PC-3 (cell line): Measurements from ENCODE around the gene CMTM3. TPM values are rescaled to one million over a fixed set of nuclear protein-coding genes. Genes with fewer than 3 reads are reported as not detected.

Source experiments
- ATAC-seq: fragments of 200-7000 bp; cut with Tn5 transposase; 2 replicates; pipeline ENCODE4 v1.9.1; 2020; ENCODE audit warnings: mild to moderate bottlenecking, moderate library complexity
- BruUV-seq: library from RNA; stranded (reverse); fragments of 400-500 nt; replicated peaks from 2 replicates; lab custom pipeline; 2021; lab: Mats Ljungman, UMichigan
- CTCF ChIA-PET: fragments of 300-600 bp; sonication (Branson Sonifier 250); formaldehyde crosslinking; loops from one replicate; lab custom pipeline; 2022; ENCODE audit warnings: antibody characterized with exemption; lab: Charles Lee
- POLR2A ChIA-PET: fragments of 300-600 bp; sonication (Branson Sonifier 250); formaldehyde crosslinking; loops from one replicate; lab custom pipeline; 2022; ENCODE audit warnings: antibody characterized with exemption; ENCODE audit not compliant: unreplicated experiment; lab: Charles Lee
- DNase-seq: peaks from one replicate; pipeline ENCODE4 v3.0.0-alpha.2; 2015
- H2AFZ ChIP-seq: fragments of 300-600 bp; sonication (generic); 2 replicates; pipeline ENCODE4 v1.6.0; 2016; ENCODE audit warnings: antibody characterized with exemption, low read length
- H3F3A ChIP-seq: fragments of 300-600 bp; sonication (generic); one replicate; pipeline ENCODE4 v1.6.0; 2017; ENCODE audit warnings: antibody characterized with exemption, low read length, control low read depth, mild to moderate bottlenecking; ENCODE audit not compliant: unreplicated experiment
- H3K27ac ChIP-seq: fragments of 300-600 bp; sonication (generic); 2 replicates; pipeline ENCODE4 v1.5.1; 2016; ENCODE audit warnings: mild to moderate bottlenecking, low read length
- H3K27me3 ChIP-seq: fragments of 300-600 bp; sonication (generic); 2 replicates; pipeline ENCODE4 v1.6.1; 2016; ENCODE audit warnings: low read length, mixed read lengths
- H3K36me3 ChIP-seq: fragments of 300-600 bp; sonication (generic); 2 replicates; pipeline ENCODE4 v1.6.1; 2016; ENCODE audit warnings: low read depth, mixed run types, low read length, mixed read lengths
- H3K4me1 ChIP-seq: fragments of 300-600 bp; sonication (generic); 2 replicates; pipeline ENCODE4 v1.5.1; 2016; ENCODE audit warnings: low read length; ENCODE audit not compliant: insufficient read depth
- H3K4me2 ChIP-seq: fragments of 300-600 bp; sonication (generic); 2 replicates; pipeline ENCODE4 v1.6.0; 2016; ENCODE audit warnings: low read length
- H3K4me3 ChIP-seq: fragments of 300-600 bp; sonication (generic); 2 replicates; pipeline ENCODE4 v1.5.1; 2016; ENCODE audit warnings: mild to moderate bottlenecking, low read length, mixed read lengths
- H3K79me2 ChIP-seq: fragments of 300-600 bp; sonication (generic); 2 replicates; pipeline ENCODE4 v1.6.1; 2017; ENCODE audit warnings: low read length, mixed read lengths
- H3K9ac ChIP-seq: fragments of 300-600 bp; sonication (generic); 2 replicates; pipeline ENCODE4 v1.6.0; 2016; ENCODE audit warnings: mild to moderate bottlenecking, low read length
- H3K9me2 ChIP-seq: fragments of 300-600 bp; sonication (generic); replicated peaks from 2 replicates; pipeline ENCODE4 v1.6.1; 2016; ENCODE audit warnings: mixed run types, low read length, mixed read lengths
- H3K9me3 ChIP-seq: fragments of 300-600 bp; sonication (generic); 2 replicates; pipeline ENCODE4 v1.6.1; 2016; ENCODE audit warnings: low read length, mixed read lengths
- H4K20me1 ChIP-seq: fragments of 300-600 bp; sonication (generic); 2 replicates; pipeline ENCODE4 v1.6.1; 2016; ENCODE audit warnings: low read length, mixed read lengths
- EZH2 ChIP-seq: fragments of 300-600 bp; sonication (generic); IDR thresholded peaks from one replicate; pipeline ENCODE4 v1.6.1; 2017; ENCODE audit warnings: antibody characterized with exemption, mild to moderate bottlenecking, low read length; ENCODE audit not compliant: unreplicated experiment
- EZH2phosphoT487 ChIP-seq: fragments of 300-600 bp; sonication (generic); IDR thresholded peaks from 2 replicates; pipeline ENCODE4 v1.6.1; 2018; ENCODE audit warnings: mild to moderate bottlenecking, antibody characterized with exemption, low read length, borderline replicate concordance
- intact Hi-C: fragments of 100-400 bp; cut with micrococcal nuclease; formaldehyde crosslinking; loops from 2 replicates; pipeline ENCODE4 v1.9.0; 2023
- total RNA-seq: library from RNA; depleted of rRNA; stranded (reverse); fragments of >200 nt; gene quantifications from 2 replicates; pipeline ENCODE4 v1.2.3, GENCODE V29; 2014
- TF ChIP-seq, protein P1 (sequence below): fragments of 300-600 bp; sonication (generic); conservative IDR thresholded peaks from 2 replicates; pipeline ENCODE4 v1.5.1; 2017; ENCODE audit warnings: antibody characterized with exemption, low read depth, mild to moderate bottlenecking, low read length

The CMTM3 gene
- total RNA-seq, 1 experiment from 2014 or later = 9.5 TPM

DNA sequence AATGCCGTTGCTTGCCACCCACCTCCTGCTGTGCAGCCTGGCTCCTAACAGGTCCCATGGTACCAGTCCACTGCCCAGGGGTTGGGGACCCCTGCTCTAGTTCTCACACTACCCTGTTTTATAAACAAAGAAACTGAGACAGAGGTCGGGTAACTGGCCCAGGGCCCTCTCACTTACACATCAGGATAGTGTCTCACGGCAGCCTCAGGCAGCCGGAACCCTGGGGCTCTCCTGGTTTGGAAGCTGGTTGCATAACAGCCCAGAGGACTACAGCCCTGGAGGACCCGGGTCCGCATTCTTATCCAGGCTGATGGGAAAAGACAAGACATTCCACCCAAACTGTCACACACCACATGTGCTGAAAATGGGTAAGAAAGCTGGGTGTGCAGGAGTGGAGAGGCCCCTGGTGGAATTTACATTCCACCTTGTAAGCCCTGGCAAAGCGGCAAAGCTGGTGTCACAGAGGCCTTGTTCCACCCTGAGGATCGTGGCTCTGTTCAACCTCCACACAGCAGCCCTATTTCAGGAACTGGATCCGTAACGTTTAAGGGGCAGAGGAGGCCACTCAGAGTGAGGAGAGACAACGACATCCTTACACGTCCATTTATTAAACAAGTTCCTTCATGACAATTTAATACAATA, 9.8 kb downstream of the CMTM3 start:
- Histone ChIP-seq H2AFZ (no peak overlapping the region), H3K27me3 (no peaks in the 10 kb centered on the region), H3K9me3 (no peaks in the 10 kb centered on the region), H3K9me2 (no peaks in the 10 kb centered on the region), H3K9ac (no peak overlapping the region), H3K4me3 (no peak overlapping the region), H3K79me2 (no peaks in the 10 kb centered on the region), H3K36me3 (no peaks in the 10 kb centered on the region; the same call in 1 of the 2 replicates), H3K27ac (no peak overlapping the region), H4K20me1 (no peaks in the 10 kb centered on the region), H3F3A (no peaks in the 10 kb centered on the region), H3K4me2 (no peak overlapping the region), H3K4me1 (peaks cover 22% of the 10 kb centered on the region)
- CTCF ChIA-PET = no interaction called here
- TF ChIP-seq EZH2phosphoT487 (no peak), EZH2 (no peak)
- TF ChIP-seq, protein P1, sequence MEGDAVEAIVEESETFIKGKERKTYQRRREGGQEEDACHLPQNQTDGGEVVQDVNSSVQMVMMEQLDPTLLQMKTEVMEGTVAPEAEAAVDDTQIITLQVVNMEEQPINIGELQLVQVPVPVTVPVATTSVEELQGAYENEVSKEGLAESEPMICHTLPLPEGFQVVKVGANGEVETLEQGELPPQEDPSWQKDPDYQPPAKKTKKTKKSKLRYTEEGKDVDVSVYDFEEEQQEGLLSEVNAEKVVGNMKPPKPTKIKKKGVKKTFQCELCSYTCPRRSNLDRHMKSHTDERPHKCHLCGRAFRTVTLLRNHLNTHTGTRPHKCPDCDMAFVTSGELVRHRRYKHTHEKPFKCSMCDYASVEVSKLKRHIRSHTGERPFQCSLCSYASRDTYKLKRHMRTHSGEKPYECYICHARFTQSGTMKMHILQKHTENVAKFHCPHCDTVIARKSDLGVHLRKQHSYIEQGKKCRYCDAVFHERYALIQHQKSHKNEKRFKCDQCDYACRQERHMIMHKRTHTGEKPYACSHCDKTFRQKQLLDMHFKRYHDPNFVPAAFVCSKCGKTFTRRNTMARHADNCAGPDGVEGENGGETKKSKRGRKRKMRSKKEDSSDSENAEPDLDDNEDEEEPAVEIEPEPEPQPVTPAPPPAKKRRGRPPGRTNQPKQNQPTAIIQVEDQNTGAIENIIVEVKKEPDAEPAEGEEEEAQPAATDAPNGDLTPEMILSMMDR = no peak
- DNase-seq (no peak), ATAC-seq (no peak)
- POLR2A ChIA-PET = interaction anchor here (0.5 kb wide), 1 partner anchor 97 kb away, joined by 3 read pairs; no protein-coding TSS in a partner anchor
- no TSS peak for BruUV-seq
- intact Hi-C loops = no loop called here

DNA sequence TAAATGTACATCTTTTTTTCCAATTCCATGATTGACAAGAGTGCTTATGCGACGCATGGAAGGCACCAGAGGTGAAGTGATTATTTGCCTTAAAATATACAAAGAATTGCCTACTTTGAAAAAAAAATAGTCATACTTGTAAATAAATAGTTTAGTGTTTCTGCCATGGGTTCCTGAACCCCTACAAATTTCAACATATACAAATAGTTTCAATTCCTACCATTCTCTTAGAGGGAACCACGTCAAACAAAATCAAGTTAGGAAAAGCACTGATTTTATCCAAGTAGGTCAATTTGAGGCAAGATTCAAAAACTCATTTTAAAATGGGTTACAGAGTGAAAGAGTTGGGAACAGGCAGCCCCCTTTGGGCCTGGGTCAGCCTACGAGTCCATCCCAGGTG, 11.7 kb downstream of the CMTM3 start:
- ChIA-PET CTCF (no interaction called here), POLR2A (no interaction called here)
- no TSS peak for BruUV-seq
- Histone ChIP-seq H3K27me3 (no peaks in the 10 kb centered on the region), H3K9me2 (no peaks in the 10 kb centered on the region), H3K4me2 (no peak overlapping the region), H3K4me3 (no peak overlapping the region), H4K20me1 (no peaks in the 10 kb centered on the region), H3K36me3 (no peaks in the 10 kb centered on the region; the same call in 1 of the 2 replicates), H3K27ac (no peak overlapping the region), H3K79me2 (no peaks in the 10 kb centered on the region), H3K9ac (no peak overlapping the region), H3F3A (no peaks in the 10 kb centered on the region), H3K4me1 (peaks cover 26% of the 10 kb centered on the region), H3K9me3 (no peaks in the 10 kb centered on the region), H2AFZ (no peak overlapping the region)
- DNase-seq = no peak
- ATAC-seq = no peak
- intact Hi-C loops = no loop called here
- TF ChIP-seq EZH2 (no peak), EZH2phosphoT487 (no peak)
- TF ChIP-seq, protein P1 = no peak

- H3K9ac ChIP-seq = no peak overlapping the region
- ChIA-PET POLR2A (no interaction called here), CTCF (interaction anchor here (1.0 kb wide), 1 partner anchor 8 kb away, joined by 4 read pairs; no protein-coding TSS in a partner anchor)
- no peak overlapping the region for H3K4me2 ChIP-seq
- H3K27ac ChIP-seq = no peak overlapping the region
- no peaks in the 10 kb centered on the region; the same call in 1 of the 2 replicates for H3K36me3 ChIP-seq
- no peaks in the 10 kb centered on the region for H3K27me3 ChIP-seq
- H3K4me3 ChIP-seq = no peak overlapping the region
- intact Hi-C loops = no loop called here
- no peaks in the 10 kb centered on the region for H3F3A ChIP-seq
- no peaks in the 10 kb centered on the region for H3K79me2 ChIP-seq
- ATAC-seq (no peak), DNase-seq (no peak)
- H3K4me1 ChIP-seq = peaks cover 26% of the 10 kb centered on the region
- TF ChIP-seq, protein P1 = no peak
- TF ChIP-seq EZH2phosphoT487 = no peak
- H4K20me1 ChIP-seq = no peaks in the 10 kb centered on the region
- no TSS peak for BruUV-seq
- no peaks in the 10 kb centered on the region for H3K9me3 ChIP-seq
- no peaks in the 10 kb centered on the region for H3K9me2 ChIP-seq
- H2AFZ ChIP-seq = no peak overlapping the region
Observed at GRCh38 chr16:66616592-66616991, 12.1 kb downstream of the CMTM3 start.
